ENCODE measurements around the gene KHDRBS1. TPM values are rescaled to one million over a fixed set of nuclear protein-coding genes. Genes with fewer than 3 reads are reported as not detected.
"Not testable (repeated sequence)": the region's sequence is repeated elsewhere in the genome, so short reads cannot be mapped to it uniquely, and the experiment has no call there.

The KHDRBS1 gene
- polyA plus RNA-seq (2012; ENCODE audit: insufficient read depth, insufficient read length), result 197 TPM

- peak within 1 kb of the TSS; percentile 87 for H3K4me3 ChIP-seq (ENCODE audit: low read length)
- peak; percentile 99 for DNase-seq (ENCODE audit: low read depth, low spot score)
Observed at GRCh38 chr1:32013386-32014198, at the start of gene KHDRBS1. Gene KHDRBS1, plus strand, starts transcription at chr1:32013868. Its CDS starts 128 bp downstream, at chr1:32013996.

- no peak overlapping the region for H3K4me3 ChIP-seq (ENCODE audit: low read length)
- DNase-seq (ENCODE audit: low read depth, low spot score), result no peak
Observed at GRCh38 chr1:31970873-31971272, 42.8 kb upstream of the KHDRBS1 start.

GRCh38 chr1:31976401-31976800 is 37.3 kb upstream of the KHDRBS1 start:
- DNase-seq (ENCODE audit: low read depth, low spot score), result no peak
- no peak overlapping the region for H3K4me3 ChIP-seq (ENCODE audit: low read length)

- no peak overlapping the region for H3K4me3 ChIP-seq (ENCODE audit: low read length)
- DNase-seq (ENCODE audit: low read depth, low spot score), result no peak
Observed at GRCh38 chr1:31977385-31978131, 36.1 kb upstream of the KHDRBS1 start.

GRCh38 chr1:31978843-31979400 is 34.7 kb upstream of the KHDRBS1 start:
- H3K4me3 ChIP-seq (ENCODE audit: low read length), result no peak overlapping the region
- no peak for DNase-seq (ENCODE audit: low read depth, low spot score)

GRCh38 chr1:31980835-31981455 is 32.7 kb upstream of the KHDRBS1 start:
- no peak overlapping the region for H3K4me3 ChIP-seq (ENCODE audit: low read length)
- DNase-seq (ENCODE audit: low read depth, low spot score), result no peak

GRCh38 chr1:31981456-31981839 is 32.2 kb upstream of the KHDRBS1 start:
- DNase-seq (ENCODE audit: low read depth, low spot score), result no peak
- no peak overlapping the region for H3K4me3 ChIP-seq (ENCODE audit: low read length)

GRCh38 chr1:31981972-31982371 is 31.7 kb upstream of the KHDRBS1 start:
- DNase-seq (ENCODE audit: low read depth, low spot score), result peak; percentile 93
- H3K4me3 ChIP-seq (ENCODE audit: low read length), result no peak overlapping the region

GRCh38 chr1:31984419-31985347 is 29.0 kb upstream of the KHDRBS1 start:
- DNase-seq (ENCODE audit: low read depth, low spot score), result peak; percentile 82
- peak overlapping the region; percentile 31 for H3K4me3 ChIP-seq (ENCODE audit: low read length)

GRCh38 chr1:31985430-31985829 is 28.2 kb upstream of the KHDRBS1 start:
- DNase-seq (ENCODE audit: low read depth, low spot score), result peak; percentile 60
- H3K4me3 ChIP-seq (ENCODE audit: low read length), result peak overlapping the region; percentile 31

- no peak for DNase-seq (ENCODE audit: low read depth, low spot score)
- no peak overlapping the region for H3K4me3 ChIP-seq (ENCODE audit: low read length)
Observed at GRCh38 chr1:31987135-31987619, 26.5 kb upstream of the KHDRBS1 start.

GRCh38 chr1:31989964-31990363 is 23.7 kb upstream of the KHDRBS1 start:
- no peak for DNase-seq (ENCODE audit: low read depth, low spot score)
- no peak overlapping the region for H3K4me3 ChIP-seq (ENCODE audit: low read length)

- no peak for DNase-seq (ENCODE audit: low read depth, low spot score)
- no peak overlapping the region for H3K4me3 ChIP-seq (ENCODE audit: low read length)
Observed at GRCh38 chr1:31991182-31991581, 22.5 kb upstream of the KHDRBS1 start.

- no peak overlapping the region for H3K4me3 ChIP-seq (ENCODE audit: low read length)
- no peak for DNase-seq (ENCODE audit: low read depth, low spot score)
Observed at GRCh38 chr1:31995263-31995662, 18.4 kb upstream of the KHDRBS1 start.

- not testable (repeated sequence) for DNase-seq (ENCODE audit: low read depth, low spot score); H3K4me3 ChIP-seq (ENCODE audit: low read length)
Observed at GRCh38 chr1:31996121-31996520, 17.5 kb upstream of the KHDRBS1 start.

- no peak overlapping the region for H3K4me3 ChIP-seq (ENCODE audit: low read length)
- no peak for DNase-seq (ENCODE audit: low read depth, low spot score)
Observed at GRCh38 chr1:32001863-32002262, 11.8 kb upstream of the KHDRBS1 start.

GRCh38 chr1:32002285-32002684 is 11.4 kb upstream of the KHDRBS1 start:
- DNase-seq (ENCODE audit: low read depth, low spot score); H3K4me3 ChIP-seq (ENCODE audit: low read length): not testable (repeated sequence)

GRCh38 chr1:32005522-32005921 is 8.1 kb upstream of the KHDRBS1 start:
- DNase-seq (ENCODE audit: low read depth, low spot score), result no peak
- H3K4me3 ChIP-seq (ENCODE audit: low read length), result no peak overlapping the region
